Activated T-cell treated with anti-CD3 and anti-CD28 coated beads, Interleukin-2, amount 50 U/mL, for 1 hour (primary cell): ENCODE measurements around the gene PLD3.

Experiments
- DNase-seq: peaks from one replicate; pipeline ENCODE4 v3.0.0-alpha.2; 2020

The PLD3 gene, protein sequence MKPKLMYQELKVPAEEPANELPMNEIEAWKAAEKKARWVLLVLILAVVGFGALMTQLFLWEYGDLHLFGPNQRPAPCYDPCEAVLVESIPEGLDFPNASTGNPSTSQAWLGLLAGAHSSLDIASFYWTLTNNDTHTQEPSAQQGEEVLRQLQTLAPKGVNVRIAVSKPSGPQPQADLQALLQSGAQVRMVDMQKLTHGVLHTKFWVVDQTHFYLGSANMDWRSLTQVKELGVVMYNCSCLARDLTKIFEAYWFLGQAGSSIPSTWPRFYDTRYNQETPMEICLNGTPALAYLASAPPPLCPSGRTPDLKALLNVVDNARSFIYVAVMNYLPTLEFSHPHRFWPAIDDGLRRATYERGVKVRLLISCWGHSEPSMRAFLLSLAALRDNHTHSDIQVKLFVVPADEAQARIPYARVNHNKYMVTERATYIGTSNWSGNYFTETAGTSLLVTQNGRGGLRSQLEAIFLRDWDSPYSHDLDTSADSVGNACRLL

GRCh38 chr19:40348125-40348913 is at the start of gene PLD3, which contains the start of gene C19orf47:
Gene PLD3 (plus strand): TSS chr19:40348695. CDS start chr19:40366484, 17,789 bp downstream.
Gene C19orf47 (minus strand): TSS chr19:40348397. CDS start chr19:40341857, 6,540 bp downstream.
- DNase-seq = peak; percentile 94

DNA sequence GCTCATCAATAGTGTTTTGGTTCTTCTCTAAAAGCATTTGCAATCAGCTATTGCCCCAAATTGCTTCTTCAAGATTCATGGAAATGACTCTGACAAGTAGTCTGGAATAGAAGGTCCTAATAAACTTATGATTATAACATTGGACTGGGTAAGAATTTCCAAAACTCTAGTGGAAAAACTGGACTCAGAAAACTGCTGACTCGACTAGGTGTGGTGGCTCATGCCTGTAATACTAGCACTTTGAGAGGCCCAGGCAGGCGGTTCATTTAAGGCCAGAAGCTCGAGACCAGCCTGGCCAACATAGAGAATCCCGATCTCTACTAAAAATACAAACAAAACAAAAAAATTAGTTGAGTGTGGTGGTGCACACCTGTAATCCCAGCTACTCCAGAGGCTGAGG is 47.8 kb upstream of the PLD3 start:
- no peak for DNase-seq

GRCh38 chr19:40302224-40303011 is 46.1 kb upstream of the PLD3 start:
- no peak for DNase-seq

DNA sequence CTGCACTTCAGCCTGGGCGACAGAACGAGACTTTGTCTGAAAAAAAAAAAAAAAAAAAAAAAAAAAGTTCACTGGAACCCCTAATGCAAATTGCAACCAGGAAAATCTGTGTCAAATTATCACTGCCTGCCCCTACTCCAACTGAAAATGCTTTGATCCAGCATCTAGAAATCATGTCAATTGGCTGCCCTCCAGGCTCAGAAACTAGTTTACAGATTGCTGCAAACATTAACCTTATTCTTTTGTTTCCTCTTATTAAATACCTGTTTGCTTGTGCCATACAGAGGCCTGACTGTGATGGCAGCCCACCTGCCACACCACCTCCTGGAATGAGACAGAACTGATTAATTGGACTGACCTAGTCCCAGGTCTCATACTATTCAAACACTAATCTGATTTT is 44.7 kb upstream of the PLD3 start:
- no peak for DNase-seq

DNA sequence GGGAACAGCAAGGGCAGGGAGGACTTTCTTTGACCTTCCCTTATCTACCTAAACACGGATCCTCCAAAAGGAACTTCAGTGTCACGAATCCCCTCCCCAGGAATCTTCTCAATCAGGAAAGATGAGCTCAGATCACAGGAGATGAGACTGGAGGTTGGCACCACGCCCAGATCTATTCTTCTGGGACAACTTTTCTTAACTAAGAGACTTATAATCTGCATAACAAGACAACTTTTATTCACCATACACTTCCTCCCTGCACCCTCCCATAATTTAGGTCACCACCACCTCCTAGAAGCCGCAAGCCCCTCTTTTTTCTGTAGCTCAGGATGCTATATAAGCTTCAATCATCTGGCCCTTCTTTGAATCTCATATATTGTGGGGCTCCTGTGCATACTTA is 44.2 kb upstream of the PLD3 start:
- DNase-seq = no peak

DNA sequence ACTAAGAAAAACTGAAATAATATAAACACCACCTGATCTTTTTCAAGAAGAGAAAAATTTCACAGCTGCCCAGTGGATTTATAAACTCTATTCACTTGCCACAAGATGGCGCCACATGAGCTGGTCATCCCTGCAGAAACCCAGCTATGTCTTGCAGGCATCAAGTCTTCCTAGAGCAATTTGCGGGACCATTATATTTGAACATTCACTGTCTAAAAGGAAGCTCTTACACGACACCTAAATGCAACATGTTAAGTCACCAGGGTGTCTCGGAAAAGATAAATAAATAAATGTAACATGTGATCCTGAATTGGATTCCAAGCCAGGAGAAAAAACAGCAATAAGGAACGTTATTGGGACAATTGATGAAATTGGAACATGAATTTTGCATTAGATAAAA is 43.1 kb upstream of the PLD3 start:
- peak; percentile 56 for DNase-seq

DNA sequence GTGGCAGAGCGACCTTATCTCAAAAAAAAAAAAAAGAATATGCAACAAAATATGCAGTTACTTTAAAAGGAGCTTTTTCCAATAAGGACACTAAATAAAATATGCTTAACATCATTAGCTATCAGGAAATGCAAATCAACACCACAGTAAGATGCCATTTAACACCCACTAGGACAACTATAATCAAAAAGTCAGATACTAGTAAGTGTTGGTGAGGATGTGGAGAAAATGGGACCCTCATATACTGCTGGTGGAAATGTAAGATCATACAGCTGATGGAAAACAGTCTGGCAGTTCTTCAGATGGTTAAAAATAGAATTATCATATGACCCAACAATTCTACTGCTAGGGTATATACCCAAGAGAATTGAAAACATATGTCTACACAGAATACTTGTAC is 38.8 kb upstream of the PLD3 start:
- DNase-seq = no peak

DNA sequence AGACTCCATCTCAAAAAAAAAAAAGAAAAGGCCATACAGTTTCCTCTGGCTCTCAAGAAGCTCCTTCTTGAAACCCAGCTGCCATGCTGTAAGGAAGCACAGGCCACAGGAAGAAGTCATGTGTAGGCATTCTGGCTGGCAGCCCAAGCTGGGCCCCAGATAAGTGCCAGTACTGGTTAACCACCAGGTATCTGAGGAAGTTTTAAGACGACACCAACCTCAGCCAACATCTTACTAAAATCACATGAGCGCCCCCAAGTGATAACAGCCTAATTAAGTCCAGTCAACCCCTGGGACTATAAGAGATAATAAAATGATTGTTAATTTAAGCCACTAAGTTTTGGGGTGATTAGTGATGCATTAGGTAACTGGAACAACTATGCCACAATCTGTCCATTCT is 36.0 kb upstream of the PLD3 start:
- DNase-seq = no peak

- no peak for DNase-seq
These were observed 35.1 kb upstream of the PLD3 start for GRCh38 chr19:40313229-40313983.

DNA sequence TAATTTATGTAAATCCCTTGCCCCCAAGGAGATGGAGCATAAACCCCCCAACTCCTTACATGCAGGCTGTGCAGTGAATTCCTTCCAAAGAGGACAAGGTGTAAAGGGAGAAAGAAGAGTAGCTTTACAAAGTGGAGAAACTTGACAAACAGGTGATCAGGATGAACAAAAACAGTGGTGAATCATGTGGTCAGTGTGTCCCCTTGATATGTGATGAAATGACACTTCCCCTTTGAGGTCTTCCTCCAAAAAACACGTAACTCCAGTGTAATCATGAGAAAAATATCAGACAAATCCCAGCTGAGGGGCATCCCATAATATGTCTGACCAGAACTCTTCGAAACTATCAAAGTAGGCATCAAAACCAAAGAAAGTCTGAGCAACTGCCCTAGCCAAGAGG is 33.8 kb upstream of the PLD3 start:
- no peak for DNase-seq

DNA sequence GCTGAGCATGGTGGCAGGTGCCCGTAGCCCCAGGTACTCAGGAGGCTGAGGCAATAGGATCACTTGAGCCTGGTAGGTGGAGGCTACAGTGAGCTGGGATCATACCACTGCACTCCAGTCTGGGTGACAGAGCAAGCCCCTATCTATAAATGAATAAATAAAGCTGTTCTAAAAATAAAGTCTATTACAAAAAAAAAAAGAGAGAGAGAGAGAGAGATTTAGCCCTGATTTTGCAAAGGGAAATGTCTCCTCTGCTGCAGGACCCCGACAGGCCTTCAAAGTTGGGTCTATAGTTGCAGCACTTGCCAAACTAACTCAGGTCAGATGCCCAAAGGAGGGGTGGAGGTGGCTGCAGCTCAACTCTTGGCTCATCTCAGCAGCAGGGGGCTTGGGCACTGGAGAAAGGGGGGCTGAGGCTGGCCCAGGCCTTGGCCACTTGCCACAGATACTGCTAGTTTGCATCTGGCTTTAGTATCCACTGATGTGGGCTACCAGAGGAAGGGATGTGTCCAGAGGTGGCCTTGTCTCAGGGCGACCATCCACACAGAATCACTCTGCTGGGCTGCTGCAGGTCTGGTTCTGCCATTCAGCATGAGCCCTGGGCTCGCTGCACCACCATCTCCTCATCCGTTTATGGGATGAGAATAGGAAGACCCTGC is 32.6 kb upstream of the PLD3 start:
- no peak for DNase-seq

DNA sequence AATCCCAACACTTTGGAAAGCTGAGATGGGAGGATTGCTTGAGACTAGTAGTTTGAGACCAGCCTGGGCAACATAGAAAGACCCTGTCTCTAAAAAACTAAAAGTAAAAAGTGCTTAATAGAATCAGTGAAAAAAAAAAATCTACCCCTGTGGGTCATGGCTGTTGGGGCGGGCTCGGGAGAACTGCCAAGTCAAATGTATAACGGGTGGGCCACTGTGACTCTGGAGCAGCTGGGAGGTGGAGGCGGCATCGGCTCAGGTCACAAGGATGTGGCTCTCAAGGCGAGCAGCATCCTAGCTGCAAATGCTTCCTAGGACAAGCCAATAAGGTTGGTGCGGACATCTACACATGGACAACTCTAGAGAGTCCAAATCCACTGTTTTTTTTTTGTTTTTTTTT is 31.2 kb upstream of the PLD3 start:
- no peak for DNase-seq

DNA sequence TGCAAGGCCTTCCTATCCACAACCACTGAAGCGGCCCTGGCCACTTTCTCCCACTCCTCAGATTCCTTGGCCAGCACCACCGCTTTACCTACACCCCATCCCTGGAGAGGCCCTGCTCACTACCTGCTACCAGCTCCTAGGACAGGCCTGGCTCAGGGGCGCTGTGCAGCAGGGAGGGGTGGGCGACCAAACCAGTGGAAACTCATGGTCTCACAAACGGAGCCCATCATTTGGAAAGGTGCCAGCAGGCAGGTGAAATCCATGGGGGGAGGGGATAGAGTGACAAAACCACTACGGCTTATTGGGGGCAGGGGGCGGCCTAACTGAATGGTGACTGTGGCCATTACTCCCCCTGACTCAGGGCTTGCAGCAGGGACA is 27.9 kb upstream of the PLD3 start:
- no peak for DNase-seq

DNA sequence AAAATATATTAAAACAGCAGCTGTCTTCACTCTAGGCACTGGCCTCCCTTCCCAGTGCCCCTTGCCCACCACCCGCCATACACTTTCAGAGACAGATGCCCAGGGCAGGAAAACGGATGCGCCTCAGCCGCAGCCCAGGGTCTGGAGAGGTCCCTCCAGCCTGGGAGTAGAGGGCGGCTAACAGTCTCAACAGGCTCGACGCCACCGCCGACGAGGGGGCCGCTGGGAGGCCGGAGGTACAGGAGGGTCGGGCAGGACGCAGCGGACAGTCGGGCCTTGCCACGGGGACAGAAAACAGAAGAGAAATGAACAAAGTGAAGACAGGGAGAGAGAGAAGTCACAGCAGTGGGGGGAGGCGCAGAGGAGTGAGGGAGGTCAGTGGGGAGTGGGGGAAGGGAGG is 27.4 kb upstream of the PLD3 start:
- no peak for DNase-seq

GRCh38 chr19:40321566-40322270 is 26.8 kb upstream of the PLD3 start:
- no peak for DNase-seq

GRCh38 chr19:40322271-40322610 is 26.3 kb upstream of the PLD3 start:
- DNase-seq = no peak

DNA sequence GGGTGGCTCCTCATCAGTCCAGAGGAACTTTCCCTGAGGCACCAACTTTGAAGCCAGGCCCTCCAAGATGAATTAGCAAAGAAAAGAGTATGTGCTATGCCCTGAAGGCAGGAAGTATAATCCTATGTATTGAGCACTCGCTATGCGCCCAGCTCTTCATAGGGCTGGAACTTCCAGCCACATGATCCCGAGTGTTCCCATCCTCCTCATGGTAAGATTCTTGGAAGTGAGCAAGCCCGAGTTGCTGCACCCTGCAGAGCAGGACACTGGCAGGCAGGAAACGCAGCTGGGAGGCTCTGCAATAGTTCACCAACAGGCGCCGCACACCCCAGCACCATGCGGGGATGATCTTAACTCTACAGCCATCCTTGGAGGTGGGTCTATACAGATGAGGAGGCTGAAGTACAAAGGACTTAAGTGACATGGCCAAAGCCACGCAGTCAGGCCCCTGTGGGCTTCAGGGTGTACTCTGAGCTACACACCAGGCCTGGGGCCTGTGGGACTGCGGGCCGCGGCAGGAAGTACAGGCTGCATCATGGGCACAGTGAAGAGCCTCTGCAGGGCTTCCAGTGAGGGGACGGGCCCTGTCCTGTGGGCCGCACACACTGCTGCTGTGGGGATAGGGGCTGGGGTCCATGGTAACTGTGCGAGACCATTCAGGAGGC is 25.4 kb upstream of the PLD3 start:
- no peak for DNase-seq

DNA sequence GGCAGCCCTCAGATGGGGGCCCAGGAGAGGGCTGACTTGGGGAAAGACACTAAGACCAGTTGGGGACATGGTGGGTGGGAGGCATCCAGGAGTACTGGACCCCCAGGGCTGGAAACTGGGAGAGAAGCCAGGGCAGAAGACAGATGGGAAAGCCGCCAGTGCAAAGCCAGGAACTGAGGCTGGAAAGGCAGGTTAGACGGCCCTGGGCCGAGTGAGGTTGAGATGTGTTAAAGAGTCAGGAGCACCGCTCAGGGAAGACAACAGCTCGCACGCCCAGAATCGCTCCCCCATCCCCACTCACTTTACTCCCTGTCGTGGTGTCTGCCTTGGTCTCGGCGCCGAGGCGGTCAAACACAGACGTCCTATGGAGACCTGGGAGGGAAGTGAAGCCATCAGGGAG is 24.8 kb upstream of the PLD3 start:
- no peak for DNase-seq

GRCh38 chr19:40326201-40326600 is 22.3 kb upstream of the PLD3 start:
- no peak for DNase-seq

- no peak for DNase-seq
These were observed 17.4 kb upstream of the PLD3 start for GRCh38 chr19:40331052-40331451.

DNA sequence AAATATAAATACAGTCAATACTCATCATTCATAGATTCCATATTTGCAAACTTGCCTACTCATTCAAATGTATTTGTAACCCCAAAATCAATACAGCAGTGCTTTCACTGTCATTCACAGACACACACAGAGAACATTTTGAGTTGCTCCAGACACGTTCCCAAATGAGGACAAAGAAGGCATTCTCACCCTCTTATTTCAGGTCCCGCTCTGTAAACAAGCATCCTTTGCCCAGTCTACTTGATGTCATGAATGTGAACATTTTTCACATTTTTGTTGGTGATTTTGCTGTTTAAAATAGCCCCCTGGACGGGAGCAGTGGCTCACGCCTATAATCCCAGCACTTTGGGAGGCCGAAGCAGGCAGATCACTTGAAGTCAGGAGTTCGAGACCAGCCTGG is 15.8 kb upstream of the PLD3 start:
- no peak for DNase-seq
